ENCODE results near the gene MYH7.
"Not testable (repeated sequence)": the region's sequence is repeated elsewhere in the genome, so short reads cannot be mapped to it uniquely, and the experiment has no call there.

MYH7 gene

DNA sequence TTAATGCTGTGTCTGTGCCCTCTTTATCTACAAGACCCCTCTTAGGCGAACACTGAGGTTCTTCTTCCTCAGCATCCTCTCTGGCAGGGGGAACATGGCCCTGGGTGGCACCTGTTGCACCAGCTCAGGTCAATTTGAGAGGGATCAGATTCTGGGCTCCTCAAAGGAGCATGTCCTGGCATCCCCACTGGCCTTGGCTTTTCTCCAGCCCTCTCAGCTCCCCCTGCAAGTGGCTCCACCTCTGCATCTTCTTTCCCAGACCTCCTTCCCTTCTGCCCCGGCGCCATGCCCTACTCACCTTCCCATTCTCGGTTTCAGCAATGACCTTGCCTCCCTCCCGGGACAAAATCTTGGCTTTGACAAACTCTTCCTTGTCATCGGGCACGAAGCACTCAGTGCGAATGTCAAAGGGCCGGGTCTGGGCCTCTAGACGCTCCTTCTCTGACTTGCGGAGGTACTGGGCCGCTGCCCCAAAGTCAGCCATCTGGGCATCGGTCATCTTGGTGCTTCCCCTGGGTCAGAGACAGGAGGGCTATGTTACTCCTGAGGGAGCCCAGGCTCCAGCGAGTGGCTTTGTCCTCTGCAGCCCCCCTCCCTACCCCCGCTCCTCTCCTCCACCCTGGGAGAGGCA, 28.6 kb downstream of the MYH7 start:
- DNase-seq: no peak

DNA sequence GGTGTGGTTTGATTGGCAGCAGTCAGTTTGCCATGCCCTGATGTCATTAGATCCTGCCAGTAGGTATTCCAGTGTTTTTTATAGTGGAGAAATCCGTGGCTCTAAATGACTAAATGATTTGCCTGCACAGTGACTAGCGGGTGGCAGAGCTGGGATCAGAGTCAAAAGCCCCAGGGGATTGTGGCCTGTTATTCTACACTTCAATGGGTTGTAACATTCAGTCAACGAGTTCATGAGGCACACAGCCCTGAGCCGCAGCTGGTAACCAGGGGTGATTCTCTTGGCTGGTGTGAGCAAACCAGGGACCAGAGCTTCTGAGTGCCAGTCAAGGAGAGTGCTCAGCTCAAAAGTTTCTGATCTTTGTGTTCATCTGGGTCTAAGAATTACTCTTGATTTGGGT, 29.2 kb downstream of the MYH7 start:
- DNase-seq: no peak

- no peak for DNase-seq
Measured at GRCh38 chr14:23405516-23406025, 29.9 kb downstream of the MYH7 start.

DNA sequence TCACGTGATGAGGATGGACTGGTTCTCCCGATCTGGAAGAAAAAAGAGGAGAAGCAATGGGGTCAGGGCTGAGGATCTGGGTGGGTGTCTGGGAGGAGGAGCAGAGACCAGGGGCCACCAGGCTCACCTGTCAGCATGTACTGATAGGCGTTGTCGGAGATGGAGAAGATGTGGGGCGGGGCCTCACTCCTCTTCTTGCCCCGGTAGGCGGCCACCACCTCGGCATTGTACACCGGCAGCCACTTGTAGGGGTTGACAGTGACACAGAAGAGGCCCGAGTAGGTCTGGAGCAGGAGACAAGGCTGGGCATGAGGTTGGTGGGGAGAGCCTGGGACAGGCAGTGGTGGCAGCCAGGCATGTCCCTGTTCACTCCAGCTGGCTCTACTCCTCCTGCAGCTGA, 30.4 kb downstream of the MYH7 start:
- no peak for DNase-seq

DNA sequence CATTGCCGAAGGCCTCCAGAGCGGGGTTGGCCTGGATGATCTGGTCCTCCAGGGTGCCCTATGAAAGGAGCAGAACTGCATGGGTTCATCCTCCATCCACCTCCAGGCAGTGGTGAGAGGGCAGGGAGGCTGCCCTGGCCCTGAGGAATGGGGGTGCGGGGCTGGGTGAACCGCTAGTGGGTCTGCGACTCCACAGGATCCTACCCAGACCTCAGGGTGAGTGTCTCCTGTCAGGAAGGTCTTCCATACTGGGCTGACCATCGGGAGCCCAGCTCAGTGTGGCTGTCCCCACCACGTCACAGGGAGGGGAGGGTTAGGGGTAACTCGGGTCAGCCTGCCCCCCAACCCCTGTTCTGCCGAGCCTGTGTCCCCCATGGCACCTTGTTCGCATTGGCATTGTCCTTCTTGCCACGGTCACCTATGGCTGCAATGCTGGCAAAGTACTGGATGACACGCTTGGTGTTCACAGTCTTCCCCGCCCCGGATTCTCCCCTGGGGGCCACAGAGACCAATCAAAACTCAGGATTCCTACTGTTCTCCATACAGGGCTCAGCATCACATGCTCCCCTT, 31.0 kb downstream of the MYH7 start:
- DNase-seq: no peak

DNA sequence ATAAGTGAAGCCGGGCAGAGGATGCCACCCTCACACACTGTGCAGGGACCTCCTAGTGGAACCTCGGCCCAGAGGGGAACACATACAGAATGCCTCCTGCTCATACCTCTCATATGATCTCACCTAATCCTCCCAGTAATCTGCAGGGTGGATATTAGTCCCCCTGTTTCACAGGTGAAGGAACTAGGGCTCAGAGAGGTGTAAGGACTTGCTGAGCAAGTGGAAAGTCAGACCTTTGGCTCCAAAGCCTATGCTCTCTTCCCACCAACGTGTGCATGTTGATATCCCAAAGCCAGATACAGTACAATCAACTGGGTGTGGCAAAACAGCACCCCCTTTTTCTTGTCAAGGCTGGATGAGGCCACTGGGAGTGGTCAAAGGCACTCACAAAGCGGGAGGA, 31.6 kb downstream of the MYH7 start:
- no peak for DNase-seq

DNA sequence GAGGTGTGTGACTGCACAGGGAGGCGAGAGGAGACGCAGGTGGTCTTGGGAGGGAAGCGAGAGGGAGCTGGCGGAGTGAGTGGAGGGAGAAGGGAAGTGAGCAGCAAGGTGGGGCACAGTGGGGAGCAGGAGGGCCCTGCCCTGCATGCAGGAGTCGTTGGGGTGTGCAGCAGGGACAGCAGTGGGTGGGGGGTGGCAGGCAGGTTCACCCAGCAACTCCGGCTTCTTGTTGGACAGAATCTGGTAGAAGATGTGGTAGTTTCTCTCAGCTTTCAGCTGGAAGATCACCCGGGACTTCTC, 32.4 kb downstream of the MYH7 start:
- DNase-seq: no peak

GRCh38 chr14:23402296-23403138, 32.9 kb downstream of the MYH7 start:
- DNase-seq: no peak

DNA sequence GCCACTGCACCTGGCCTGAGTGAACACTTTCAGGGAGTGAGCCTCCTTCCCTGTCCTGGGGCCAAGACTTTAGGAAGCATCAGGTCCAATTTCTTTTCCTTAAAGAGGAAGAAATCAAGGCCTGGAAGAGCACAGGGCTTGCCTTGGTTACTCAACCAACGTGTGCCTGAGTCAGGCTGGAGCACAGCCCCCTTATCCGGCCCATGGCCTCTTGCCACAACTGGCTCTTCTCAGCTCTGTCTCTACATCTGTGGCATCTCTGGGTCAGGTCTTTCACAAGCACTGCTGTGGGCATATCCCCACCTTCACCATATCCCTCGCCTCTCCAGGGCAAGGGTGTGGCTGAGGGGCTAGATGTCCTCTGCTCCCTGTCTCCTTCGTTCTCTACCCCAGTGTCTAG, 34.2 kb downstream of the MYH7 start:
- no peak for DNase-seq

GRCh38 chr14:23400496-23401149, 34.8 kb downstream of the MYH7 start:
- DNase-seq: not testable (repeated sequence)

DNA sequence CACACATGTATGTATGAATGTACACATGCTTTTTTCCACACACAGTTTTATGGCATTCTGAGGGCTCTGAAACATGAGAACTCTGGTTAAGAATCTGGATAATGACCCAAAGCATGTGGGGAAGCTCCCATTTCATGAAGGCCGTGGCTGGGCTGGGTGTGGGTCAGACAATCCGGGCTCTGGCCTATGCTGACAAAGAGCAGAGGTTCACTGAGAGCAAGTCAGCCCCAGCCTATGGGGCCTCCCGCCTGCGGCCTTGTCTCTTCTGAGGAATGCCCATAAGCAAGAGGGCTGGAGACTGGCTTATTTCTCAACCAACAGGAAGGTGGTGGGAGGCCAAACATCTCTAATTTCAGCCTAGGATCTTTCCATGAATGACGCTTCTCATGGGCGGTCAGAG, 35.9 kb downstream of the MYH7 start:
- no peak for DNase-seq

GRCh38 chr14:23399136-23399535, 36.3 kb downstream of the MYH7 start:
- no peak for DNase-seq

- no peak for DNase-seq
Measured at GRCh38 chr14:23398348-23398747, 37.1 kb downstream of the MYH7 start.

DNA sequence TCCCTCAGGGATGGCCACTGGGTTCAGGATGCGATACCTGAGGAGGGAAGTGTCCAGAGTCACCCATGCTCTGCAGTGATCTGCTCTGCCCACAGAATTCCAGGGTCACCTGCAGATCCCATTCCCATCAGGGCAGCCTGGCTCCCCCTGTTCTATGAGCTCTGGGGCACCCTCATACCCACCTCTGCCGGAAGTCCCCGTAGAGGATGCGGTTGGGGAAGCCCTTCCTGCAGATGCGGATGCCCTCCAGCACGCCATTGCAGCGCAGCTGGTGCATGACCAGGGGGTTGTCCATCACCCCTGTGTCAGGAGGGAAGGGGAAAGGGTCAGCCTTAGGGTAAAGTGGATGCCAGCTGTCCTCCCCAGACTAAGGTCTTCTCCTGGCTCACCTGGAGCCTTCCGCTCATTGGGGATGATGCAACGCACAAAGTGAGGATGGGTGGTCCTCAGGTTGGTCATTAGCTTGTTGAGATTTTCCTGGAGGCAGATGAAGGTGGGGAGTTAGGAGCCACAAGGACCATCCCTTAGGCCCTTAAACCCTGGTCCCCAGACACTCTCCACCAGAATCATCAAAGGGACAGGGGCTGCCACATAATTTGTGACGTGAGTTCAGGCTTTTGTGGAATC, 38.6 kb downstream of the MYH7 start:
- DNase-seq: no peak

- no peak for DNase-seq
Measured at GRCh38 chr14:23396126-23396525, 39.3 kb downstream of the MYH7 start.

GRCh38 chr14:23392613-23393012, 42.8 kb downstream of the MYH7 start:
- no peak for DNase-seq

- DNase-seq: not testable (repeated sequence)
Measured at GRCh38 chr14:23389871-23390270, 45.6 kb downstream of the MYH7 start.

DNA sequence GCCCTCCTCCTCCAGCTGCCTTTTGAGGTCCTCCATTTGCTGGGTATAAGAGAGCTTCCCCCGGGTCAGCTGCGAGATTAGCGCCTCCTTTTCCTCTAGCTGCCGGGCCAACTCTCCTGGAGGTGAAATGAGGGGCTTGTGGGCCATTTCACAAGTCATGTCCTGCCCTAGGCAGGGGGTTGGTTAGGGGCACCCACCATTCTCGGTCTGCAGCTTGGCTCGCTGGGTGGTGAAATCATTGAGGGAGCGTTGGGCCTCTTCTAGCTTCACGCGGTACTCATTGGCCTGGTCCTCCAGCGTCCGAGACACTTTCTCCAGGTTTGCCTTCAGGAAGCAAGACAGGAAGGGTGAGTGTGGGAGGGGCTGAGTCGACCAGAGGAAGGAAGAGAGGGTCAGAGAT, 46.1 kb downstream of the MYH7 start:
- DNase-seq: no peak

GRCh38 chr14:23388996-23389395, 46.5 kb downstream of the MYH7 start:
- no peak for DNase-seq

DNA sequence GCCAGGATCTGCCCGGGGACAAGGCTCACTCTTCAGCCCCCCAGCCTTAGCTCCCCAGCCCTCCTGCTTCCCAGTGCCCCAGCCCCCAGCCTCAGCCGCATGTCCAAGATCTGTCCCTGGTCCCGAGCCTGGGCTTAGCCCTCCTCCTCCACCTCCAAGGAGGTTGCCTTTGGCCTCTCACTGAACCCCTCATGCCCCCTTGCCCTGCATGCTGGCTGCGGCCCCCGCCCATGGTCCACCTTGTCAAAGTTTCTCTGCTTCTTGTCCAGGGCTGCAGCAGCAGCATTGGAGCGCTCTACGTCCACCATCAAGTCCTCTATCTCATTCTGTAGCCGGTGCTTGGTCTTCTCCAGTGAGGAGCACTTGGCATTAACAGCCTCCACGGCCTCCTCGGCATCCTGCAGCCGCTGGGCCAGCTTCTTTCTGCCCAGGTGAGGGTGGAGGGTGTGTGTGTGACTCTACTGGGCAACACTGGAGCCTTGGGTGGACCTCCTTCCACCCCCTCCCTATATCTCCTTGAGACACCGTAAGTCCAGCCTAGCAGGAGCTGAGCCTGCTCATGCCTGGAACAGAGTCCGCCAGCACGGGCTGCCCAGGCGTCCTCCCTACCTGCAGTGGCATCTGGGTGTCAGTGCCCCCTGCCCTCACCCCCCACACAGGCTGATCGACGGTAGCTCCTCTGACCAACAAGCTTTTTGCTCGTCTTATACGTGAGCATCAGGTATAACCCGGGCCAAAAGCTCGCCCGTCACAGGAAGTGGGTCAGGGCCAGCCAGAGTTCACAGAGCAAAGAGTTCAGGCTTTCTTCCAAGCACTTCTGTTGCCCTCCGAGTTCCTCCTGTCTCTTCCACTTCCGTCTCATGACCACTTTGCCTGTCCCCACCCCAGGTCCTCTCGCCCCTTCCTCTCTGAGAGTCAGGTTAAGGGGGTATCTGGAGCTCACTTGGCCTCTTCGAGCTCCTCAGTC, 47.3 kb downstream of the MYH7 start:
- DNase-seq: no peak

DNA sequence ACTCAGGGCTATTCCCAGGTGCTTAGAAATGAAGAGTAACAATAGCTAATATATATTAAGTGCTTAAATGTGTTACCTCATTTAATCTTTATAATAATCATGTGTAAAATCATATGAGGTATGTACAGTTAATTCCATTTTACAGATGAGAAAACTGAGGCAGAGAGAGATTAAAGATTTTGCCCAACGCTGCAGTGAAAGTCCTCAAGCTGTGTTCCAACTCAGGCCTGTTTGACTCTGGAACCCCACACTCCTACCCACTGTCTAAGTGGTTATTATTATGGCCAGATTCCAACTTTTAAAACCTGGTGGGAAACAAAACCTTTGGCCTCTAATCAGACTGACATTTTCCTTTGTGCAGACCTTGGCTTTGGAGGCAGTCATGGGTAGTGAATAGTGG, 48.5 kb downstream of the MYH7 start:
- DNase-seq: no peak

DNA sequence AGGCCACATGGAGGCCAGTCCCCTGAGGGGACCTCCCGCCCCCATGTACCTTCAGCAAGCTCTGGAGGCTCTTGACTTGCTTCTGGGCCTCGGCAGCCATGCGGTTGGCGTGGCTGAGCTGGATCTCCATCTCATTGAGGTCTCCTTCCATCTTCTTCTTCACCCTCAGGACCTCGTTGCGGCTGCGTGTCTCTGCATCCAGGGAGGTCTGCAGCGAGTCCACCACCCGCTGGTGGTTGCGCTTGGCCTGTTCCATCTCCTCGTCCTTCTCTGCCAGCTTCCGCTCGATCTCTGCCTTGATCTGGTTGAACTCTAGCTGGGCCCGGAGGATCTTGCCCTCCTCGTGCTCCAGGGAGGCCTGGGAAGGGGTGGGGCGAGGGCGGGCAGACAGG, 49.2 kb downstream of the MYH7 start:
- DNase-seq: not testable (repeated sequence)

Data from central memory CD4-positive, alpha-beta T cell (primary cell).